HepG2 (cell line): ENCODE data around the gene HSPA14. TPM values are rescaled to one million over a fixed set of nuclear protein-coding genes. Genes with fewer than 3 reads are reported as not detected.

Experiments used
- ATAC-seq: fragments of 200-7000 bp; cut with Tn5 transposase; 3 replicates; pipeline ENCODE4 v1.9.1; 2020; ENCODE audit warnings: mild to moderate bottlenecking, moderate library complexity
- BruUV-seq: library from RNA; stranded (reverse); fragments of 400-500 nt; replicated peaks from 2 replicates; lab custom pipeline; 2021; lab: Mats Ljungman, UMichigan
- CTCF ChIA-PET: fragments of 300-600 bp; formaldehyde crosslinking; extraction: SDS; loops from one replicate; lab custom pipeline; 2021; ENCODE audit warnings: low total read pairs, inconsistent platforms, low intra/inter-chr PET ratio; lab: Yijun Ruan, JAX
- POLR2A ChIA-PET: fragments of 350-600 bp; sonication (Branson Sonifier 250); formaldehyde crosslinking; loops from one replicate; lab custom pipeline; 2020; ENCODE audit warnings: antibody characterized with exemption, inconsistent platforms; lab: Yijun Ruan, JAX
- DNase-seq: peaks from one replicate; pipeline ENCODE4 v3.0.0-alpha.2; 2015; ENCODE audit warnings: low spot score
- FAIRE-seq: peaks from 3 replicates; lab custom pipeline; 2011; peaks lifted over from hg19 to GRCh38; lab: Jason Lieb, UNC
- H2AFZ ChIP-seq: one replicate; pipeline ENCODE4 v1.6.1; 2011; ENCODE audit warnings: low read length, inconsistent platforms
- H3K27ac ChIP-seq: fragments of 300-600 bp; 3 replicates; pipeline ENCODE4 v1.8.0; 2011; ENCODE audit warnings: mixed run types, mild to moderate bottlenecking, mixed read lengths, low read length, inconsistent platforms; ENCODE audit not compliant: insufficient read depth; ENCODE audit errors: extremely low read length
- H3K27me3 ChIP-seq, 2 experiments: fragments of 200-600 bp in 1 of 2; 2 replicates in 1 of 2; 3 replicates in 1 of 2; pipeline versions ENCODE4 v1.6.0 to v1.8.0; 2011; ENCODE audit warnings: low read length in 2 of 2, mild to moderate bottlenecking in 2 of 2, moderate library complexity in 2 of 2, inconsistent platforms in 1 of 2; ENCODE audit not compliant: insufficient read depth in 2 of 2, control insufficient read depth in 1 of 2
- H3K36me3 ChIP-seq, 2 experiments: fragments of 200-600 bp in 1 of 2; replicated peaks in 1 of 2; 2 replicates in 1 of 2; 3 replicates in 1 of 2; pipeline versions ENCODE4 v1.5.1 to v1.8.0; 2011; ENCODE audit warnings: low read length in 2 of 2, inconsistent platforms in 1 of 2; ENCODE audit not compliant: insufficient read depth in 2 of 2, control insufficient read depth in 1 of 2
- H3K4me1 ChIP-seq: 2 replicates; pipeline ENCODE4 v1.5.1; 2012; ENCODE audit warnings: low read length, inconsistent platforms; ENCODE audit not compliant: insufficient read depth
- H3K4me2 ChIP-seq: 2 replicates; pipeline ENCODE4 v1.6.0; 2011; ENCODE audit warnings: low read depth, low read length, inconsistent platforms
- H3K4me3 ChIP-seq, 3 experiments: fragments of 200-600 bp in 1 of 3; sonication (generic), shearing (Covaris generic) in 1 of 3; replicated peaks in 1 of 3; 2 replicates each; pipeline ENCODE4 v1.5.1; 2011 to 2016; ENCODE audit warnings: low read length in 3 of 3, inconsistent platforms in 2 of 3, low read depth in 2 of 3, mild to moderate bottlenecking in 2 of 3, control low read depth in 1 of 3, mixed read lengths in 1 of 3; ENCODE audit not compliant: insufficient read depth in 1 of 3
- H3K79me2 ChIP-seq: one replicate; pipeline ENCODE4 v1.6.1; 2011; ENCODE audit warnings: low read length, inconsistent platforms; ENCODE audit not compliant: insufficient read depth
- H3K9ac ChIP-seq: 2 replicates; pipeline ENCODE4 v1.6.0; 2011; ENCODE audit warnings: mild to moderate bottlenecking, low read depth, low read length, inconsistent platforms; ENCODE audit not compliant: insufficient read depth
- H3K9me3 ChIP-seq: 2 replicates; pipeline ENCODE4 v1.5.1; 2012; ENCODE audit warnings: mild to moderate bottlenecking, low read length
- H4K20me1 ChIP-seq: 2 replicates; pipeline ENCODE4 v1.6.0; 2011; ENCODE audit warnings: inconsistent platforms, mild to moderate bottlenecking, low read length, moderate library complexity; ENCODE audit not compliant: insufficient read depth
- BCL6 ChIP-seq: IDR thresholded peaks from 2 replicates; pipeline ENCODE4 v1.6.1; 2016; ENCODE audit warnings: missing genetic modification reagents, missing compliant biosample characterization
- FIP1L1 ChIP-seq: fragments of 200-400 bp; formaldehyde crosslinking; IDR thresholded peaks from 2 replicates; pipeline ENCODE4 v1.6.1; 2018; ENCODE audit warnings: low read depth, mild to moderate bottlenecking, low read length, moderate library complexity, borderline replicate concordance; ENCODE audit not compliant: insufficient read depth
- MATR3 ChIP-seq: sonication (generic); formaldehyde crosslinking; IDR thresholded peaks from 2 replicates; pipeline ENCODE4 v1.4.0; 2020; ENCODE audit warnings: missing genetic modification reagents
- MTF1 ChIP-seq: sonication (generic); formaldehyde crosslinking; IDR thresholded peaks from 2 replicates; pipeline ENCODE4 v1.5.0; 2020; ENCODE audit warnings: missing genetic modification reagents
- PLRG1 ChIP-seq: fragments of 450-650 bp; conservative IDR thresholded peaks from 2 replicates; pipeline ENCODE4 v1.6.1; 2016
- RXRA ChIP-seq: sonication (generic); formaldehyde crosslinking; IDR thresholded peaks from 2 replicates; pipeline ENCODE4 v1.5.1; 2020; ENCODE audit warnings: missing genetic modification reagents
- SALL2 ChIP-seq: sonication (generic); formaldehyde crosslinking; IDR thresholded peaks from 2 replicates; pipeline ENCODE4 v1.8.1; 2023; ENCODE audit warnings: mild to moderate bottlenecking, missing genetic modification reagents, inconsistent platforms
- SNRNP70 ChIP-seq: fragments of 200-400 bp; formaldehyde crosslinking; IDR thresholded peaks from 2 replicates; pipeline ENCODE4 v1.6.1; 2017; ENCODE audit warnings: mild to moderate bottlenecking, low read depth, low read length, moderate library complexity
- SP4 ChIP-seq: sonication (generic); formaldehyde crosslinking; IDR thresholded peaks from 2 replicates; pipeline ENCODE4 v1.8.1; 2023; ENCODE audit warnings: mild to moderate bottlenecking, missing genetic modification reagents
- THYN1 ChIP-seq: sonication (generic); formaldehyde crosslinking; IDR thresholded peaks from 2 replicates; pipeline ENCODE4 v1.8.1; 2023; ENCODE audit warnings: low read depth, mild to moderate bottlenecking, moderate library complexity, missing genetic modification reagents, borderline replicate concordance
- ZNF160 ChIP-seq: sonication (generic); formaldehyde crosslinking; IDR thresholded peaks from 2 replicates; pipeline ENCODE4 v1.8.0; 2022; ENCODE audit warnings: mild to moderate bottlenecking, inconsistent platforms, missing genetic modification reagents
- ZNF574 ChIP-seq: sonication (generic); formaldehyde crosslinking; IDR thresholded peaks from 2 replicates; pipeline ENCODE4 v1.4.0; 2020; ENCODE audit warnings: missing genetic modification reagents
- ZNF891 ChIP-seq: sonication (generic); formaldehyde crosslinking; IDR thresholded peaks from 2 replicates; pipeline ENCODE4 v1.5.0; 2020; ENCODE audit warnings: mild to moderate bottlenecking, missing genetic modification reagents
- WGBS: methylation state at CpG from one replicate; pipeline ENCODE4 v1.1.6; 2017; ENCODE audit warnings: low lambda C conversion rate; 5-methylcytosine and 5-hydroxymethylcytosine counted together
- in situ Hi-C: cut with HindIII; loops from 2 replicates; pipeline ENCODE4 v1.10.0; 2017; ENCODE audit warnings: low pct_unique_long_range_greater_than_20kb; ENCODE audit not compliant: extremely low pct_ligation_motif_present
- intact Hi-C: fragments of 100-400 bp; cut with micrococcal nuclease; formaldehyde crosslinking; loops from one replicate; pipeline ENCODE4 v1.10.0; 2022; ENCODE audit not compliant: unreplicated experiment
- polyA plus RNA-seq, 8 experiments: library from polyadenylated mRNA; depleted of rRNA in 3 of 8; stranded (reverse) in 7 of 8; unstranded in 1 of 8; fragments of >200 nt; fragmentation: Illumina TruSeq in 4 of 8; extraction: Trizol in 4 of 8; gene quantifications; 2 replicates each; pipeline versions ENCODE4 v1.2.1 to v1.2.3, GENCODE V29; 2011 to 2016; ENCODE audit warnings: low read depth in 4 of 8, missing spikeins in 1 of 8, mixed read lengths in 1 of 8; ENCODE audit not compliant: insufficient read depth in 1 of 8
- total RNA-seq, 5 experiments: library from RNA; depleted of rRNA; stranded (reverse); fragments of >200 nt; fragmentation: Illumina TruSeq; extraction: Trizol; gene quantifications; 2 replicates each; pipeline ENCODE4 v1.2.3, GENCODE V29; 2016; ENCODE audit warnings: low read depth in 1 of 5
- TF ChIP-seq, protein P1 (sequence below): sonication (generic); formaldehyde crosslinking; IDR thresholded peaks from 2 replicates; pipeline ENCODE4 v1.5.0; 2020; ENCODE audit warnings: mild to moderate bottlenecking, missing genetic modification reagents, borderline replicate concordance

HSPA14 gene
- total and polyA plus RNA-seq, 2 of the 13 experiments (the other 11 are each of a cell fraction or from before 2014, with no cell fraction given), result 10.7 to 29.8 TPM

DNA sequence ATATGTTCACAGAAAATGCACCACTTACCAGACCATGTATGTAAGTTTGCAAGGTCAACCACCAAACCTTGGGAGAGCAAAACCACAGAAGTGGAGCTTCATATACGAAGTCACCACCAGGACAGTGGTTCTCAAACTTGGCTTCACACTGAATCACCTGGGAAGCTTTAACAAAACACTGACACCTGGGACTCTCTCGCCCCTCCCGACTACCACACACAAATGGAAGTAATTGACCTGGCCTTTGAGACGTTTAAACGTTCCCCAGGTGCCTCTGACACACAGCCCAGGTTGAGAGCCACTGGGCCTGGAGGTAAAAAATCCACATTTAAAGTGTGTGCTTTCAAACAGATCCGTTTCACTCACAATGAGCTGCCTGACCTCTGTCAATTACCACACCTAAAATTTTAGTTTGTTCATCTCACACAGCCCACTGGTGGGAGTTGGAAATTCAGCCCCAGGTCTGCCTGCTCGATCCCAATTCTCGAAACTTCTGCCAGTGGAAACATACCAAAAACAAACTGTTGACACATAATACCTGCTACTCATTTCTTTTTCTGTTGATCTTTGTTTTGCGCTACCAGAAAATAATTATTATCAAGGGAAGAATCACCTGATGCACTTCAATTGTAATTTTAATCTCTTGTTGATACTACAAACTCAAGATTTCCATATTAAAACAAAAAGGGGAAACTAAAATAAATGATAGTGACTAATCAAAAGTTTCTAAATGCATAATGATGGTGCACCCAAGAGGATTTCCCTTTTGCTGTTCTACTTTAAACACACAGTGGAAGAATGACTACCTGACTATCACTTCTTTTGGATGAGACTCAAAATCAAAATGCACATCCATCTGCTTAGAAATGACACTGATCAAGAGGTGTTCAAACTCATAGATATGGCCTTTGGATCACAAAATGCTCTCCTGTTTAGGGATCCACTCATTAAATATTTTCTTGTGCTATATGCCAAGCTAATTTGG, 26.8 kb upstream of the HSPA14 start:
- WGBS, result 15% methylated on average over 9 of the region's 9 CpGs
- no peak overlapping the region for H3K9ac ChIP-seq
- intact Hi-C loops, result no loop called here
- H4K20me1 ChIP-seq, result no peaks in the 10 kb centered on the region
- FAIRE-seq, result no peak
- H3K27ac ChIP-seq, result no peak overlapping the region
- in situ Hi-C loops, result loop anchor here (25.0 kb wide), 1 partner anchor 624 kb away; no protein-coding TSS in a partner anchor
- H3K79me2 ChIP-seq, result no peaks in the 10 kb centered on the region
- no TSS peak for BruUV-seq
- no peaks in the 10 kb centered on the region for H3K36me3 ChIP-seq
- H3K4me2 ChIP-seq, result peak overlapping the region; percentile 46; the same call in 1 of the 2 replicates
- 0 out of 2 replicates have a peak, but pooled peaks cover 7% of the 10 kb centered on the region for H3K4me1 ChIP-seq
- H3K27me3 ChIP-seq, result no peaks in the 10 kb centered on the region; a peak in 1 of 5 replicates
- H3K4me3 ChIP-seq, result no peak overlapping the region
- H3K9me3 ChIP-seq, result no peaks in the 10 kb centered on the region
- no peak for DNase-seq
- ChIA-PET CTCF (no interaction called here), POLR2A (interaction anchor here (1.1 kb wide), 1 partner anchor 27 kb away, joined by 3 read pairs; the partner anchor contains the start of genes CDNF, HSPA14 and MSANTD7)
- ATAC-seq, result no peak
- no peak for TF ChIP-seq ZNF574
- no peak for TF ChIP-seq MATR3 (CRISPR knock-in tag)
- TF ChIP-seq FIP1L1, result no peak
- TF ChIP-seq SALL2 (CRISPR knock-in tag), result no peak
- TF ChIP-seq SP4 (CRISPR knock-in tag), result no peak
- no peak for TF ChIP-seq THYN1 (CRISPR knock-in tag)
- TF ChIP-seq MTF1, result no peak
- TF ChIP-seq, protein P1, sequence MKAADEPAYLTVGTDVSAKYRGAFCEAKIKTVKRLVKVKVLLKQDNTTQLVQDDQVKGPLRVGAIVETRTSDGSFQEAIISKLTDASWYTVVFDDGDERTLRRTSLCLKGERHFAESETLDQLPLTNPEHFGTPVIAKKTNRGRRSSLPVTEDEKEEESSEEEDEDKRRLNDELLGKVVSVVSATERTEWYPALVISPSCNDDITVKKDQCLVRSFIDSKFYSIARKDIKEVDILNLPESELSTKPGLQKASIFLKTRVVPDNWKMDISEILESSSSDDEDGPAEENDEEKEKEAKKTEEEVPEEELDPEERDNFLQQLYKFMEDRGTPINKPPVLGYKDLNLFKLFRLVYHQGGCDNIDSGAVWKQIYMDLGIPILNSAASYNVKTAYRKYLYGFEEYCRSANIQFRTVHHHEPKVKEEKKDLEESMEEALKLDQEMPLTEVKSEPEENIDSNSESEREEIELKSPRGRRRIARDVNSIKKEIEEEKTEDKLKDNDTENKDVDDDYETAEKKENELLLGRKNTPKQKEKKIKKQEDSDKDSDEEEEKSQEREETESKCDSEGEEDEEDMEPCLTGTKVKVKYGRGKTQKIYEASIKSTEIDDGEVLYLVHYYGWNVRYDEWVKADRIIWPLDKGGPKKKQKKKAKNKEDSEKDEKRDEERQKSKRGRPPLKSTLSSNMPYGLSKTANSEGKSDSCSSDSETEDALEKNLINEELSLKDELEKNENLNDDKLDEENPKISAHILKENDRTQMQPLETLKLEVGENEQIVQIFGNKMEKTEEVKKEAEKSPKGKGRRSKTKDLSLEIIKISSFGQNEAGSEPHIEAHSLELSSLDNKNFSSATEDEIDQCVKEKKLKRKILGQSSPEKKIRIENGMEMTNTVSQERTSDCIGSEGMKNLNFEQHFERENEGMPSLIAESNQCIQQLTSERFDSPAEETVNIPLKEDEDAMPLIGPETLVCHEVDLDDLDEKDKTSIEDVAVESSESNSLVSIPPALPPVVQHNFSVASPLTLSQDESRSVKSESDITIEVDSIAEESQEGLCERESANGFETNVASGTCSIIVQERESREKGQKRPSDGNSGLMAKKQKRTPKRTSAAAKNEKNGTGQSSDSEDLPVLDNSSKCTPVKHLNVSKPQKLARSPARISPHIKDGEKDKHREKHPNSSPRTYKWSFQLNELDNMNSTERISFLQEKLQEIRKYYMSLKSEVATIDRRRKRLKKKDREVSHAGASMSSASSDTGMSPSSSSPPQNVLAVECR, result no peak
- no peak for TF ChIP-seq BCL6 (CRISPR knock-in tag)
- no peak for TF ChIP-seq ZNF891 (CRISPR knock-in tag)
- no peak for TF ChIP-seq SNRNP70
- TF ChIP-seq PLRG1, result no peak
- no peak for TF ChIP-seq RXRA (CRISPR knock-in tag)
- no peak for TF ChIP-seq ZNF160
- H2AFZ ChIP-seq, result no peak overlapping the region
